ENCODE measurements around the gene HRCT1.

DNA sequence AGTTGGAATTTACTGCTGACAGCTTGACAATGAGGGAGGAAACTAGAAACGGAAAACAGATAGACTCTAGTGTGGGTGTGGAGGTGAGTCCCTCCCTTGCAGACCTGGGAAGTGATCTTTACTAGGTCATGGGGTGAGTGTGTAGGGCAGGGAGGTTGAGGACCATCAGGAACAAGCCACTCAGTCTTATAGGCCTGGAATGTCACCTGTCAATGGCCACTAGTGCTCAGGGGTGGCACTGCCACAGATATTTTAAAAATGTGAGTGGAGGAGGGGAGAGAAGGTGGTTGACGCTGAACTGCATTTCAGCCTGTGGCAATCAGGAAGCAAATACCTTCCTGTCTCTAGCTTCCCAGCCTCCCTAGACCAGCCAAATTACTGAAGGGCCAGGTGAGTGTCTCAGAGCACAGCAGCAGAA lies 42.9 kb downstream of the HRCT1 start:
- TF ChIP-seq, protein P1, sequence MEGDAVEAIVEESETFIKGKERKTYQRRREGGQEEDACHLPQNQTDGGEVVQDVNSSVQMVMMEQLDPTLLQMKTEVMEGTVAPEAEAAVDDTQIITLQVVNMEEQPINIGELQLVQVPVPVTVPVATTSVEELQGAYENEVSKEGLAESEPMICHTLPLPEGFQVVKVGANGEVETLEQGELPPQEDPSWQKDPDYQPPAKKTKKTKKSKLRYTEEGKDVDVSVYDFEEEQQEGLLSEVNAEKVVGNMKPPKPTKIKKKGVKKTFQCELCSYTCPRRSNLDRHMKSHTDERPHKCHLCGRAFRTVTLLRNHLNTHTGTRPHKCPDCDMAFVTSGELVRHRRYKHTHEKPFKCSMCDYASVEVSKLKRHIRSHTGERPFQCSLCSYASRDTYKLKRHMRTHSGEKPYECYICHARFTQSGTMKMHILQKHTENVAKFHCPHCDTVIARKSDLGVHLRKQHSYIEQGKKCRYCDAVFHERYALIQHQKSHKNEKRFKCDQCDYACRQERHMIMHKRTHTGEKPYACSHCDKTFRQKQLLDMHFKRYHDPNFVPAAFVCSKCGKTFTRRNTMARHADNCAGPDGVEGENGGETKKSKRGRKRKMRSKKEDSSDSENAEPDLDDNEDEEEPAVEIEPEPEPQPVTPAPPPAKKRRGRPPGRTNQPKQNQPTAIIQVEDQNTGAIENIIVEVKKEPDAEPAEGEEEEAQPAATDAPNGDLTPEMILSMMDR (IDR thresholded peaks at IDR 0.05): no peak
- no peak for TF ChIP-seq POLR2A (IDR thresholded peaks at IDR 0.05)

Data from sigmoid colon (tissue), 3 donors.